GM19467 (cell line): ENCODE results near the gene KCNG2.

Experiments used
- ATAC-seq: cut with Tn5 transposase; IDR thresholded peaks from one replicate; pipeline ENCODE4 v1.9.1; 2021; ENCODE audit warnings: mild to moderate bottlenecking, moderate library complexity; ENCODE audit not compliant: unreplicated experiment

KCNG2 gene

DNA sequence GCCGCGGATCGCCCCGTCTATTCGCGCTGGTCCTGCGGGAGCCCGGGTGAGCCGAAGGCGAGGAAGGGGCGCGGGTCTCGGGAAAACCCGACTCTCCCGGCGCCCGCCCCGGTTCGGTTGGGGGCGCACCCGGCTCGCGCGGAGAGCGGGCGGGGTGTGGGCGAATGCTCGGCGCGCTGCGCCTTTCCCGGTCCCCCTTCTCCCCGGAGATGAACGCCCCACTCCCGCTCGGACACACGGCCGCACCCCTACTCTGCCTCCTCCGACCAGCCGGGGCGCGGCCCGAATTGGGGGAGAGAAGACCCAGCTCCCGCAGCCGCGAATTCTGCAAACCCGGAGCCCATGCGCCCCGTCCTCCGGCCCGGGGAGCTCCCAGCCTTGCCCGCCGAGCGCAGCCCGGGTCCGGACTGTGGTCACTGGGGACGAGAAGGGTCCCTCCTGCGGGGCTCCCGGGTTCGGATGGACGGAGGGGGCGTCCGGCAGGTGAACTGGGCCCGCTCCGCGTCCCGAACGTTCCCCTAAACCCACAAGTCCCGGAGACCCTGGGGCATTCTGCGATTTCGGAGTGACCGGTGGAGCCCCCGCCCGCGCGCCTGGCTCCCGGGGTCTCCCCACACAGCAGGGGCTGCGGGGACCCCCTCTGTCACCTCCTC, 734 bp downstream of the KCNG2 start:
- ATAC-seq: no peak

DNA sequence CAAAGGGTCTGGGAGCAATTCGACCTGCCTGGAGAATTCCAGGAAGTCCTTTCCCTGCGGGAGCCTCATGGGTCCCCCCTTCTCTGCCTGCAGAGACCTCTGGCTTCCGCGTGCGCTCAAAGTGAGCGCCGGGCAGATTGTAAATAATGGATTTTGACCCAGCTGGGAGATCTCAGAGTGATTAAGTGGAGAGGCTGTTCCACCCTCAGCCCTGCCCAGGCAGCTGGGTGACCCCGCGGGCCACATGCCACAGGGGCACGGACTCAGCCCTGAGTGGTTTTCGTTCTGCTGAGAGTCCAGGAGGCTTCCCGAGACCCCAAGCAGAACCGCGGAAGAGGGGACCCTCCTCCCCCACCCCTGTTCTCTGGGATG, 1.2 kb downstream of the KCNG2 start:
- no peak for ATAC-seq

DNA sequence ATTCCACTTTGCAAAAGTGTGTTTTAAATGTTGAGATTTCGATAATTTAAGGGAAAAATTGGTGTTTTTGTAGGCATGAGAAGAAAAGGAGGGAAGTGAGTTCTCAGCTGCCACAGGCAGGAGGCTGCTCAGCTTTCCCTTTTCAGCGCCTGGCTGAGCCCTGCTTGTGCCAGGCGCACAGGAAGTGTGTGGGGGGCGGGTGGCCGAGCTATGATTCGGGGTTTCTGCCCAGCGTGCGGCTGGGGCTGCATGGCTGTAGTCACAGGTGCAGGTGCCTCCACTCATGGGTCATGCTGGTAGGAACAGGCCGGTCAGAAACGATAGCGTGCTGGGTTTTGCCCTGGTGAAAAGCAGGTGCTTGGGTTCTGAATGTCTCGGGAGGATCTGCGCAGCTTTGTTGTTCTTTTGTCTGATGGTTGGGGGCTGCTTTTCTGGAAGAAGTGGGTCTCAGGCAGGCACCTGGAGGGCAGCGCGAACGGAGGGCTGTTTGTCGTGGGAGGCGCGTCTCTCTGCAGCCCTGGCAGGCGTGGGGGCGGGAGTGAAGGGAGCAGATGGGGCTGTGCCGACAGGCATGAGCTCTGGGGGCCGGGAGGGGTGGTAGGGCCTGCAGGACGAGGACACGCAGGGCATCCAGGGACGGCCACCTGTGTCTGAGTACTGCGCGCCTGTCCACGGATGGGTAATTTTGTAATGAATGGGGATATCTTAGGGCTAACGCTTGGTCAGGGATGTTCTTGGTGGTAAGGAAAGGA, 2.1 kb downstream of the KCNG2 start:
- ATAC-seq: no peak

DNA sequence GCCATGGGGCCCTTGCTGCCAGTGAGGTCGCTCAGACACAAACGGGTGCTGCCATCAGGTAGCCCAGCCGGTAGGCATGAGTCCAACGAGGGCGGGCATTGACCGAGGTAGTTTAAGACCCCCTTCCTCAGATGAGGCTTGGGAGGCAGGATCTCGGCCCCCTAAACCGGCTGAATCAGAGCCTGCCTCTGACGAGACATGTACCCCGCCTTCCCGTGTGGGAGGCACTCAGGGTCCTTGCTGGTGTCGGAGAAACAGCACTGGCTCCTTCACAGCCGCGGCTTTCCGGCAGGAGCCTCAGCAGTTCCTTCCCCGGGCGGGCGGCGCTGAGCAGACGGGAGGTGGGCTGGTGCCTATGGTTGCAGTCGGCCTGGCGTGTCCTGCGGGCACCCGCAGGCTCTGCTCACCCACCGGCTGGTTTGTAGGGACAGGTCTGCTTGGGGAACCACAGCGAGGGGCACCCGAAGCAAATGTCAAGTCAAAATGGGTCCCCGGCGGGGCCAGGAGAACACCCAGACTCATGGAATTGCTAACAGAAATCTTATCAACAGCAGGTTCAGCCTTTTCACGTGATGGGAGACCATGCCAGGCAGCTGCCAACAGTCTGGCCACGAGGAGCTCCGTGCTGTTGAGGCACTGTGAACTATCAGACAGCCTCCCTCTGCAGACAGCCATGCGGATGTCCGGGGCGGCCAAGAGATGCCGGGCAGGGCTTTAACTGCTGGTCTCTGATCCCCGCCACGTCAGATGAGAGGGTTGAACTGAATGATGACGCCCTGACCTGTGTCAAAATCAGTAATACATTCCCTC, 2.8 kb downstream of the KCNG2 start:
- ATAC-seq: no peak

DNA sequence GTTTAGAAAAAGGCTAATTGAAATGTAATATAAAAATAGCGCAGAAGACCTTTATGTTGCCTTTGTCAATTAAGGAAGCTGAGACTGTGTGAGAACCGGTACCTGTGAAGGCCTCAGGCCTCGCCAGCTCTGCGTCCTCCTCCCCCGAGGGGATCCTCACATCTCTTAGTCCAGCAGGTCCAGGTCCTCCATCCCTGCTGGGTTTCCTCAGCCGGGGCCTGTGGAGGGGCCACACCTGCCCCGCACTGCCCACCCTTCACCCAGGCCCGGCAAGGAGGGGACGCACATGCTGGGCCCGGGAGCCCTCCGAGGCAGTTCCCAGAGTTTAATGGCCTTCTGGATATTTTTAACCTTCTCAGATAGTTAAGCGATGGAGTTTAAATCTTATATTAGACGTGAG, 3.5 kb downstream of the KCNG2 start:
- no peak for ATAC-seq

DNA sequence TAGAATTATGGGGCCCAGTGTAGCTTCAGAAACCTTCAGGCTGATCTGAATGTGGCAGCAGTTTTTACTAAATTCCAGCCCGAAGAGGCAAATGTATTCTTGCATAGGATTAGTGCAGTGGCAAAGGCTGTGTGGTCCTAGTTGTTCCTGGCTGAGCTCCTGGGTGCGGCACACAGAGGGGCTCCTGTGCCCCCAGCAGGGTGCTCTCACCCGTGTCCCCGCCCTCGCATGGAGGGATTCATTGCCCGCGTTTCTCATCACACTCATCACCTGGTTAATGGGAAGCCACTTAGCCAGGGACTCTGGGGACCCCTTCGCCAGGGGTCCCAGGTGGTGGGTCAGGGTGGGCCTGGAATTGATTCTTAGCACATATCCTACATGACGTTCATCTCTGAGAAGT, 3.9 kb downstream of the KCNG2 start:
- ATAC-seq: no peak

DNA sequence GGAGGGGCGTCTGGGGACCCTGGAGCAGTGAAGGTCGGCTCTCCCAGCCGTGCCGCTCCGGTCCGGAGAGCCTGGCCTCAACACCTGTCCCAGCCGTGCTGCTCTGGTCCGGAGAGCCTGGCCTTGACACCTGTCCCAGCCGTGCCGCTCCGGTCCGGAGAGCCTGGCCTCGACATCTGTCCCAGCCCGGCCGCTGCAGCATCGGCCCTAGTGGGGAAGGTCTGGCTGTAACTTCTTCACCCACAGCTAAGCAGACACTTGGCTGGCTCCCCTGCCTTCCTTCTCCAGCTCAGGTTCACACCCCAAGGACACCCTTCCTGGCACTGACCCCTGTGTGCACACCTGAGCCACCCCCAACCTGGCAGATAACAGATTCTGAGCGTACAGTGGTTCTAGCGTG, 4.6 kb downstream of the KCNG2 start:
- ATAC-seq: no peak

DNA sequence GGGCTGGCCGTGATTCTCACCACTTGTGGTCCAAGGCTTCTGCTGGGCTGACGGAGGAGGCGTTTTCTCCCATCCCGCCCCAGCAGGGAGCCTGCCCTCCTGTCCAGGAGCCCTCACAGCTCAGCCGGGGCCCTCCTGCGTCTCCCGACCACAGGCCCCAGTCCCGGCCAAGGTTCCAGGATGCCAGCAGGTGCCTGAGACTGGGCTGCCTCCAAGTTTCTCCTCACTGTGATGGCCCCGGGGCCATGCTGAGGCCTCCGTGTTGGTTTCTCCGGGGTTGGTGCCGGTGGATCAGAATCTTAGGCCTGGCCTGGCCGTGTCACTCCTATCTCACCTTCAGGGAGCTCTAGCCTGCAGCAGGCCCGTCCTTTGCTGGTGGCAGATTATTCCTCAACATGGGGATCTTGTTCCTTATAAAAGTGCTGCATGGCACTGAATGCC, 5.9 kb downstream of the KCNG2 start:
- no peak for ATAC-seq

DNA sequence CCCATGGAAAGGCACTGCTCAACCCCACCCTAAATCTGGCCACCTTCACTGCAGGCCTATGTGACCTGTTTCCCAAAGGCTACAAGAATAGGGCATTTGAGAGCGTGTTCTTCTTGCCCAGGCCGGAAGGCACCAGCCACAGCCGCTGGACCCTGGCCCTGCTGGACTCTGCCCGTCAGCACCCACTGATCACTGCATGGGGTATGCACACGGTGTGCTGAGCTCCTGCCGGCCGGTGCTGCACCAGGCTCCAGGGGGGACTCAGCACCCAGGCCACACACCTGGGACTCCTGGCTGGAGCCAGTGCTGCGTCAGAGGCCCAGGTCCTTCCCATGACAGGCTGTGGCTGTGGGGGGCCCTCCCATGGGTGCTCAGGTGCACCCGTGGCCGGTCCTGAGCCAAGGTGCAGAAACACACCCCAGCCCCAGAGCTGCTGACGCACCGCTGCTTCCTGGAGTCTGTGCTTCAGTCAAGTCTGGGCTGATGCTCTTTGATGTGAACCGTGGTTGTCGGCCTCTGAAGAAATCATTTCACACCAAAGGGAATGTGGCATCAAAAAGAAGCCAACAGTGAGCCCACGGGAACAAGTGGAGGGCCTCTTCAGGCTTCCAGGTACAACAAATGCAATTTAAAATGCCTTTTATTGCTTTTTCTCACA, 6.5 kb downstream of the KCNG2 start:
- ATAC-seq: no peak

DNA sequence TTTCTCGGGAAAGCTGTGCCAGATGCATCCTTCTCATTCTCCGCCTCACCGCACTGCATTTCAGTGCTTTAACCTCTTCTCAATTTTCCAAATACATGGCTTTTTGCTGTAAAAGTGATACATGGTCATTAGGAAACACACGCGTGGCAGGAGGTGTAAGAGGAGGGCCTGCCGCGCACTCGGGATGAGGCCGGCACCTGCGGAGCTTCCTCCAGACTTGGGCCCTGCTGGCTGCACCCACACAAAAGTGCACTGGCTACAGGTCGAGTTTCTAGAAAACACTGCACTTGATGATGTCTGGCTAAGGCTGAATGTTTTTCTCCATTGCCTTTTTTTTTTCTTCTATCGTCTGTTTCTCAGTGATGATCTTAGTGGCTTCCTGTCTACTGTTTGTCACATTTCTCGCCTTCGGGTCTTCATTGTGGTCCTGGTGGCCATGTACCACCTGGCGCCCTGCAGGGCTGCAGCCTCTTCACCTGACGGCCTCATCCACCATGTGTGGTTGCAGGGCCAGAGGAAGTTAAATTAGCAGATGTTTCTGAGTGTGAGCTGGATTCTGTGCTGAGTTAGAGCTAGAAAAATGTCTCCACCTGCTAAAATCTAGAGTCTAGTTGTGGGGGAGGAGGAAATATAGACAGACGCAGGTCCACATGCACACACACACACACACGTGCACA, 7.6 kb downstream of the KCNG2 start:
- ATAC-seq: no peak

DNA sequence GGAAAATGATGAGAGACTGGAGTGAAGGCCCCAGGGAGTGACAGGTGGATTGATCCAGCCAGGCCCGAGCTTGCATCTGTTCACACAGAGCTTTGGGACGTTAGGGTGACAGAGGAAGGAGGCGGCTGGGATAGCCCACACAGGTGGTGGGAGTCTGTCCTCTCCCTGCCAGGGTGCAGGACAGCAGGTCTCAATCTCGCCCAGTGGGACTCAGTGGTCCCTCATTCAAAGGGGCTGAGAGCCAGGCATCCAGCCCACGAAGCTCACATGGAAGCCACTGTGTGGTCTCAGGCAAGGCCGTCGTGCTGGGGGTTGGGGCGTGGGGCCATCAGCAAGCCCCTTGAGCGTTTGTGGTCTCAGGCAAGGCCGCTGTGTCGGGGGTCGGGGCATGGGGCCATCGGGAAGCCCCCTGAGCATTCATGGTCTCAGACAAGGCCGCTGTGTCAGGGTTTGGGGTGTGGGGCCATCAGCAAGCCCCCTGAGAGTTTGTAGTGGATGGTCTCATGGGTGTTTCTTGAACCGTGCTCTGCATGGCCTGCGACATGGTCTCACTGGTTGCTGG, 8.3 kb downstream of the KCNG2 start:
- ATAC-seq: no peak

DNA sequence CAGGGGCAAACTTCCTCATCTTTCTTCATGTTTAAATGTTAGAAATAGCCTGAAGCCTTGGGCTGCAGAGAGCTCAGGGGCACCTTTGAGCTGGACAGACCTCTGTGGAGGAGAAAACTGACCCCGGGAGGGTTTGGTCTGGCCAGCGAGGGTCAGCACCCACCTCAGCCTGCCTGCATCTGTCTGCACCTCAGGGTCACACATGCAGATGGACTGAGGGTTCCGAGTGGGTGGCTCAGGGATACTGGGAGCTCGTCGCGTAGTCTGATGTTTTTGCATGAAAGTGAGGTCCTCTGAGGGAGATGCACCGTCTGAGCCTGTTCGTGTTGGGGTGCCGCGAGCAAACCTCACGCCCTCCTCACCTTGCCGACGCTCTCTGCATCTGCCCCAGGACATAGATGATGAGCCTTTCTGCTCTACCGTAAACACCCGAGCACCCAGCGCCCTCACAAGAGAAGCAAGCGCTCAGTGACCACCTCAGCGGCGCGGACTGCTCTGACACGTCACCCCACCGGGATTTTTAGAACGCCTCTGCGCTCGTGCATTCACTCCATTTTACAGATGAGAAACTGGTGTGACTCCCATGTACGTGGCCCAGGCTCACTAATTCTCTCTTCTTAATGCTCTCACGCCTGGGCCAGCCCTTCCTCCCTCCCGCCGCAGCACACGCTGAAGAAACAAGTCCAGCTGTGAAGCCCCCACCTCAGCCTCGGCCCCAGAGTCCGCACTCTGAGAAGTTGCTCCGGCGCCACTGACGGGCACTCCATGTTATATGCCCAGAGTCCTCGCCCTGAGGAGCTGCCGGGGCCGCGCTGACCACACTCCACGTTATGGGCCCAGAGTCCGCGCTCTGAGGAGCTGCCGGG, 9.5 kb downstream of the KCNG2 start:
- ATAC-seq: no peak

DNA sequence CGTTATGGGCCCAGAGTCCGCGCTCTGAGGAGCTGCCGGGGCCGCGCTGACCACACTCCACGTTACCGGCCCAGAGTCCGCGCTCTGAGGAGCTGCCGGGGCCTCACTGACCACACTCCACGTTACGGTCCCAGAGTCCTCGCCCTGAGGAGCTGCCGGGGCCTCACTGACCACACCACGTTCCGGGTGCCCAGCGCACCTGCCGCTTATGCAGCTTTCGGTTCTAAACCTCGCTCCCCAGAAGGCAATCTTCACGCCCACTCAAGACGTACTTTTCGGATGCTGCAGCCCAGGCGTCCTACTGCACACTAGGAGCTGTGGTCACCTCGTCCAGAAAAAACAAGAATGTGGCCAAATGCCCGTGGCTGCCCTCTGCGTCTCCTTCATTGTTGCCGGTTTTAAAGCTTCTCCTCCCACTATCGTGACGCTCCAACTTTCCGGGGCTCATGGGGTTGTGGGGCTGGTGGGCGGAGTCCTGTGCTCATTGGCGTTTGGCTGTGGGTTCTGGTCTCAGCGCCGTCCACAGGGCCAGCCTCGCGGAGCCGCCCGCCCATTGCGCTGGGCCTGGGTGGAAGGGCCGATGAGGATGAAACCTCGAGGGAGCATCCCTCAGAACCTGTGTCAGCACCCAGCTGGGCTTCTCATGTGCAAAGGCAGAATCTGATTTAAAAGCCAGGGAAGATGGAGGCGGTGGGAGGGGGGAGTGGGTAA, 11.9 kb downstream of the KCNG2 start:
- no peak for ATAC-seq

DNA sequence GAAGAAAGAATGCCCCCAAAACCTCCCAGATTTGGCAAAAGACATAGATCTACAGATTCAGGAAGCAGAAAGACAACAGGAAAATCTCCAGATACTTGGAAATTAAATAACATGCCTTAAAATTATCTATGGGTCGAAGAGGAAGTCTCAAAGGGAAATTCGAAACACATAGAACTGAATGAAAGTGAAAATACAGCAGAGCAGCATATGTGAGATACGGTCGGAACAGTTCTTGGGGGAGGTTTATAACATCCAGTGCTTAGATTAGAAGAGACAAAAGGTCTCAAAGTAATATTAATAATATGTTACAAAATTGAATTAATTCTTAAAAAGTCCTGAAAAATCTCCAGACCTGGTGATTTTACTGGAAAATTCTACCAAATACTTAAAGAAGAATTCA, 14.3 kb downstream of the KCNG2 start:
- no peak for ATAC-seq

DNA sequence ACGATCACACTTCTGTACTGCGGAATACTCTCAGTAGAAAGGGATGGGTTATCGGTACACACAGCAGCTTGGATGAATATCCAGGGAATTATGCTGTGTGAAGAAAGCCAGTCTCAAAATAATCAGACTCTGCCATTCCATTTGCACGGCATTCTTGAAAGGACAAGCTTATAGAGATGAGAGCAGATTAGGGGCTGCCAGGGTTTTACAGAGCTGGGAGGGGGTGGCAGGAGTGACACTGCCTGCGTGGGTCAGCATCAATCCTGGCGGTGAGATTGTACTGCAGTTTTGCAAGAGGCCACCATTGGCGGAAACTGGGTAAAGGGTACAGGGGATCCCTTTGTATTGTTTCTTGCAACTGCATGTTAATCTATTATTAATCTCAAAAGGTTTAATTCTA, 16.6 kb downstream of the KCNG2 start:
- ATAC-seq: no peak

DNA sequence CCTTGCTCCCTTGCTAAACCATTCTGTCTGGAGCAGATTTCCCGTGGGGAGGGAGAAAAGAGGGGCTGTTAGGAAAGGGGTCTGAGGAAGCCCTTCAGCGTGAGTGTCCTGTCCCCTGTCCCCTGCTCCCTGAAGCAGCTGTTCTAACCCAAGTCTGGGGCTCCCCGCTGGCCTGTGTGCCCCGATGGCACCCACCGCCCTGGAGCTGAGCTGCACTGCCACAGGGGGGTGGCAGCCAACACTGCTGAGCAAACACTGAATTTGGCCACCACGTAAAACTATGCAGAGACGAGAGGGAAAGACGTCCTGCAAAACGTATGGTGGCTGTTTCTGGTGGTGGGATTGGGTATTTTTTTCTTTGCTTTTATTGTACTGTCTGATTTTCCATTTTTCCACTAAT, 17.9 kb downstream of the KCNG2 start:
- no peak for ATAC-seq

DNA sequence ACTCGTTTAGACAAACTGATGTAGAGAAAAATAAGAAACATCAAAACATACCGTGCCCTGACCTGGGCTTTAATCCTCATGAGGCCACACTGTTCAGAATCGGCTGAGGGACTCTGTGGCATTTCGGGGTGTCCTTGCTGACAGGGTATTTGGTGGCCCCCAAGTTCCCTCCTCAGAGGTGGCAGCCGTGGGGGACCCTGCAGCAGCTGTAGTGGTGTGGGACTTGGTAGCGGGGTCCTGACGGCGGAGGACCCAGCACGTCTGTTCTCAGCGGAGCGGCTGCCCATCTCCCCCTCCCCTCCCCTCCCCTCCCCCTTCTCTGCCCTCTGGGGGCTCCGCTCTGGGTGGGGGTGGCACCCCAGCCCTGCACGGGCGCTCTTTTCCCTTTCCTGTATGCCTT, 18.4 kb downstream of the KCNG2 start:
- no peak for ATAC-seq

DNA sequence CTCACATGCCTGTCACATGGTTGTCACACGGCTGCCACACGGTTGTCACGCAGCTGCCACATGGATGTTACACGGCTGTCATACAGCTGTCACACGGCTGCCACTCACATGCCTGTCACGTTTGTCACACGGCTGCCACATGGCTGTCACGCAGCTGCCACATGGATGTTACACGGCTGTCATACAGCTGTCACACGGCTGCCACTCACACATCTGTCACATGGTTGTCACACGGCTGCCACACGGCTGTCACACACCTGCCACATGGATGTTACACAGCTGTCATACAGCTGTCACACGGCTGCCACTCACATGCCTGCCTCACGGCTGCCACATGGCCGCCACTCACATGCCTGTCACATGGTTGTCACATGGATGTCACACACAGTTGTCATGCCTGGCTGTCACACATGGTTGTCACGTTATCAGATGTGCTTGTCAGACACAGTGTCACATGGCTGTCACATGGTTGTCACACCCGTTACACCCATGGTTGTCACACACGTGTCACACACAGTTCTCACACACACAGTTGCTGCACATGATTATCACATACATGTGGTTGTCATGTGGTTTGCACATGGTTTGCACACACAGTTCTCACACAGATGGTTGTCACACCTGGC, 19.4 kb downstream of the KCNG2 start:
- no peak for ATAC-seq

DNA sequence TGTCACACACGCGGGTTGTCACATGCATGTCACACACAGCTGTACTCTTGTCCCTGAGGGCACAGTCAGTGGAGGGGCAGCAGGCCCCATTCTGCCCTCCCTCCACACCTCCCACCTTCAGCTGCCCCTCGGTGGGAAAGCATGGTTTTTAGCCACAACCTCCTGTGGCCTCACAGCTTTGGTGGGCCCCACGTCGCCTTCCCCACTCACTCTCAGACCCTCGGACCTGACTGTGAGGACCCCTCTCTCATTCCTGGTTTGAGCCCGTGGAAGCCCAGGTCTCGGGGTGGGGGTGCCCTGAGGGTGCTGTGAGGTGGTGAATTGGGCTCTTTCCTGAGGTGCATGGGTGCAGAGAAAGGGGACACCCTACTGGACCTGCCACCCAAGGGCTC, 19.9 kb downstream of the KCNG2 start:
- ATAC-seq: no peak
